Measurements from ENCODE around the gene SIN3B.

SIN3B gene

GRCh38 chr19:16928916-16929315 lies 99.7 kb downstream of the SIN3B start:
- TF ChIP-seq SIN3A (IDR thresholded peaks at IDR 0.05; ENCODE audit: borderline replicate concordance, insufficient read depth, low read length) (no peak), FOXP2 (optimal IDR thresholded peaks at IDR 0.05; ENCODE audit: borderline replicate concordance, extremely low read depth, extremely low read length, insufficient read depth) (no peak), POLR2AphosphoS5 (IDR thresholded peaks at IDR 0.05; ENCODE audit: low read depth, low read length) (no peak), TAF1 (IDR thresholded peaks at IDR 0.05; ENCODE audit: borderline replicate concordance, insufficient read depth, low read length) (no peak)
- TF ChIP-seq, protein P1, sequence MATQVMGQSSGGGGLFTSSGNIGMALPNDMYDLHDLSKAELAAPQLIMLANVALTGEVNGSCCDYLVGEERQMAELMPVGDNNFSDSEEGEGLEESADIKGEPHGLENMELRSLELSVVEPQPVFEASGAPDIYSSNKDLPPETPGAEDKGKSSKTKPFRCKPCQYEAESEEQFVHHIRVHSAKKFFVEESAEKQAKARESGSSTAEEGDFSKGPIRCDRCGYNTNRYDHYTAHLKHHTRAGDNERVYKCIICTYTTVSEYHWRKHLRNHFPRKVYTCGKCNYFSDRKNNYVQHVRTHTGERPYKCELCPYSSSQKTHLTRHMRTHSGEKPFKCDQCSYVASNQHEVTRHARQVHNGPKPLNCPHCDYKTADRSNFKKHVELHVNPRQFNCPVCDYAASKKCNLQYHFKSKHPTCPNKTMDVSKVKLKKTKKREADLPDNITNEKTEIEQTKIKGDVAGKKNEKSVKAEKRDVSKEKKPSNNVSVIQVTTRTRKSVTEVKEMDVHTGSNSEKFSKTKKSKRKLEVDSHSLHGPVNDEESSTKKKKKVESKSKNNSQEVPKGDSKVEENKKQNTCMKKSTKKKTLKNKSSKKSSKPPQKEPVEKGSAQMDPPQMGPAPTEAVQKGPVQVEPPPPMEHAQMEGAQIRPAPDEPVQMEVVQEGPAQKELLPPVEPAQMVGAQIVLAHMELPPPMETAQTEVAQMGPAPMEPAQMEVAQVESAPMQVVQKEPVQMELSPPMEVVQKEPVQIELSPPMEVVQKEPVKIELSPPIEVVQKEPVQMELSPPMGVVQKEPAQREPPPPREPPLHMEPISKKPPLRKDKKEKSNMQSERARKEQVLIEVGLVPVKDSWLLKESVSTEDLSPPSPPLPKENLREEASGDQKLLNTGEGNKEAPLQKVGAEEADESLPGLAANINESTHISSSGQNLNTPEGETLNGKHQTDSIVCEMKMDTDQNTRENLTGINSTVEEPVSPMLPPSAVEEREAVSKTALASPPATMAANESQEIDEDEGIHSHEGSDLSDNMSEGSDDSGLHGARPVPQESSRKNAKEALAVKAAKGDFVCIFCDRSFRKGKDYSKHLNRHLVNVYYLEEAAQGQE (IDR thresholded peaks at IDR 0.05; ENCODE audit: insufficient read depth in 1 of 2, low read depth in 2 of 2, low read length in 2 of 2): no peak

All from PFSK-1 (cell line).